Measurements from ENCODE around the gene TNFSF15. TPM values are rescaled to one million over a fixed set of nuclear protein-coding genes. Genes with fewer than 3 reads are reported as not detected.

The TNFSF15 gene
- under 1 TPM; 0.32 to 0.53 (median 0.43) TPM for total RNA-seq

DNA sequence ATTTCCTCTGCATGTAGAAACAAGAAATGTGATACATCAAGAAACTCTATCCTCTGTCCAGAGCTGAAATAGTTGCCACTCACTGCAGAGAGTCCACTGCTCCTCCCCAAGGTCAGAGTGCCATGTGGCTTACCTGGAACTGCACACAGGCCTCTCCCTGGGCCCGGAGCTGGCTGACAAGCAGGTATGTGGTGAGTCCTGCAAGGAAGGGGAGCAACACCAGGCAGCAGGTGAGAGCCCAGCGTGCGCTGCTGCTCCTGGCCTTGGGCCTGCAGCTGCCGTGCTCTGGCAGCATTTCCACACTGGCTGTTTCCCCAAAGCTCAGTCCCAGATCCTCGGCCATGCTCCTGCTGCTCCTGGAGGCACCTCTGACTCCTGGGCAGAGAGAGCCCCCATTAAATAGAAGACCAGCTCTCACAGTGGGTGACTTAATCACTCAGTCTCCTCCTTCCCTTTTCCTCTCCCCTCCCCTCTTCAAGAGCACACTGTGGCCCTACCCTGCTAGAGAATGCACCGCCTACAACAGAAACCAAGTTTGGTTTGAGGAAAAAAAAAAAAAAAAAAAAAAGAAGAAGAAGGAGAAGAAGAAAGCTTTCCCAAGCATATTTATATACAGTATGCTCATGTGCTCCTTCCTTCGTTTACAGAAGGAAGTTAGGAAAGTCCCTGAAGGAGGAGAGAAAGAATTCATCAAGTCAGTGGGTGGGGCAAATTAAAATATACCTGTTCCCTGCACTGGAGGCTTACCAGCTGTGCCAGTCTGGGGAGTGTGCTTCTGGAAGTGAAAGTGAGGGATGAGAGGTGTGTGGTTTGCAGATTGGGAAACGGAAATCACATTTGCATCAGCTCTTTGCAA, at the start of gene TNFSF15:
TSS of gene TNFSF15 (minus strand) at position 370 of the 856 bp plus-strand sequence. CDS start at position 343, 27 bp downstream.
- H3K27me3 Mint-ChIP-seq (ENCODE audit: low read depth): no peaks in the 10 kb centered on the region
- no peaks in the 10 kb centered on the region for H3K36me3 Mint-ChIP-seq (ENCODE audit: insufficient read depth)
- DNase-seq (no peak), ATAC-seq (peak; percentile 67 to 80)
- peak within 1 kb of the TSS; percentile 44 for H3K4me3 Mint-ChIP-seq
- no peaks in the 10 kb centered on the region for H3K9me3 Mint-ChIP-seq
- H3K4me1 Mint-ChIP-seq (ENCODE audit: low read depth): peaks cover 28% of the 10 kb centered on the region

DNA sequence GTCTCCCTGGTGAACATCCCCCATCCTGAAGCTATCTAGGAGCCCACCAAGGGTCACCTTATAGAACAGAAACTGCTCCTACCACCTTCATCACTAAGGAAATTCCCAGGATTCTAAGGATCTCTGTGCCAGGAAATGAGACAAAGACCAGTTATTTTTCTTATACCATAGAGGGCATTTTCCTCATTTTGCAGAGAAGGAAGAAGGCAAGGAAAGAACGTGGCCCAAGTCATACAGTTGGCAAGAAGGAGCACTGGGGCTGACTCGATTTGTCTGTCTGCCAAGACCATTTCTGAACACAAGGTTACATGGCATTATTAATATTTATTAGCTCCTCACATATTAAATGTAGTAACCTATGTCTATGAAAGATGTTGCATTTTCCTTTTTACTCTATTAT, 49.6 kb upstream of the TNFSF15 start:
- H3K4me1 Mint-ChIP-seq (ENCODE audit: low read depth): peaks cover 13% of the 10 kb centered on the region
- H3K9me3 Mint-ChIP-seq: peaks cover 3% of the 10 kb centered on the region
- DNase-seq: no peak
- no peaks in the 10 kb centered on the region for H3K36me3 Mint-ChIP-seq (ENCODE audit: insufficient read depth)
- ATAC-seq: no peak
- no peaks in the 10 kb centered on the region for H3K27me3 Mint-ChIP-seq (ENCODE audit: low read depth)
- no peak overlapping the region for H3K4me3 Mint-ChIP-seq

DNA sequence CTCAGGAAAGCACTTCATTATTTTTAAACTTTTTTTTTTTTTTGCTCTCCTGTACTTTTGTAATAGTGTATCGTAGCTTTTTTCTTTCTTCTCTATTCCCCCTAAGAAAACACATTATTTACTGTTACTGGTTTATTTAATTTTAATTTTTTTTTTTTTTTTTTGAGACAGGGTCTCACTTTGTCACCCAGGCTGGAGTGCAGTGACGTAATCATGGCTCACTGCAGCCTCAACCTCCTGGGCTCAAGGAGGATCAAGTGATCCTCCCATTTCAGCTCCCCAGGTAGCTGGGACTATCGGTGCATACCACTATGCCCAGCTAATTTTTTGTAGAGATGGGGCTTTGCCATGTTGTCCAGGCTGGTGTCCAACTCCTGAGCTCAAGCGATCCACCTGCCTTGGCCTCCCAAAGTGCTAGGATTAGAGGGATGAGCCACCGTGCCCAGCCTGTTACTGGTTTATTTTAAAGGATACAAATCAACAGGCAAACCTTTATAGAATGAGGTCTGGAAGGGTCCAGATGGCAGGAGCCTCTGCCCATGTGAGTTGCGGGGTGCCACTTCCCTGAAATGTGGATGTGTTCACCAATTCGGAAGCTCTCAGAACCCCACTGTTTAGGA, 49.0 kb upstream of the TNFSF15 start:
- ATAC-seq (no peak), DNase-seq (no peak)
- Mint-ChIP-seq H3K27me3 (ENCODE audit: low read depth) (no peaks in the 10 kb centered on the region), H3K4me3 (no peak overlapping the region), H3K4me1 (ENCODE audit: low read depth) (peaks cover 15% of the 10 kb centered on the region), H3K36me3 (ENCODE audit: insufficient read depth) (no peaks in the 10 kb centered on the region), H3K9me3 (peaks cover 3% of the 10 kb centered on the region)

DNA sequence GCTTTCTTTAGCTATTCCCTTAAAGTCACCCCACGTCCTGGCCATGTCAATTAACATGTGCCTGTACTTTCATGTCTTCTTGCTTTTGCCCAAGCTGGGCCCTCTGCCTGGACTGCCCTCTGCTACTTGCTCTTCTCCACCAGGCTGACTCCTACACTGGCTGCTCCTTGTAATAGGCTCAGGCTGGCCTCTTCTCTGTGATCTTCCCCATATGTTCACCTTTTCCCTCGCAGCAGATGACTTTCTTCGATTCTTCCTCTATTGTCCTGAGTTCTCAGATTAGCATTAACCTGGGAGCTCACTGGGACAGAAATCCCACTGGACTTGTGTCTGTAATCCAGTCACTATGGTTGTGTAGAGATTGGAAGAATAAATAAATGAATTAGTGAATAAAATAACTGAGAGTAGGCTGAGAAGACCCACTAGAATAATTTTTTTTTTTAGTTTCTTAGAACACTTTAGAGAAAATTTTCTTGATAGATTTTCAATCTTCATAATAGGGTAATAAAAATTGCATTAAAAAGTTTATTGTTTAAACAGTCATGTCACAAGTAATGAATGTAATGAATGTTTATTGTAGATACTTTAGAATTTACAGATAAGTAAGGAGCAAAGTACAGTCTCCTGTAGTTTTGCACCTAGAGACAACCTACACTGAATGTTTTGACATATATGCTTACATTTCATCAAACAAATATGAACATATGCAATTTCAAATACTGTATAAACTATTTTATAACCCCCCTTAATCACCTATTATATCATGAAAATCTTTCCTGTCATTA, 47.4 kb upstream of the TNFSF15 start:
- Mint-ChIP-seq H3K36me3 (ENCODE audit: insufficient read depth) (no peaks in the 10 kb centered on the region), H3K4me1 (ENCODE audit: low read depth) (peaks cover 15% of the 10 kb centered on the region), H3K27me3 (ENCODE audit: low read depth) (no peaks in the 10 kb centered on the region), H3K9me3 (no peaks in the 10 kb centered on the region), H3K4me3 (no peak overlapping the region)
- DNase-seq: no peak
- ATAC-seq: no peak

DNA sequence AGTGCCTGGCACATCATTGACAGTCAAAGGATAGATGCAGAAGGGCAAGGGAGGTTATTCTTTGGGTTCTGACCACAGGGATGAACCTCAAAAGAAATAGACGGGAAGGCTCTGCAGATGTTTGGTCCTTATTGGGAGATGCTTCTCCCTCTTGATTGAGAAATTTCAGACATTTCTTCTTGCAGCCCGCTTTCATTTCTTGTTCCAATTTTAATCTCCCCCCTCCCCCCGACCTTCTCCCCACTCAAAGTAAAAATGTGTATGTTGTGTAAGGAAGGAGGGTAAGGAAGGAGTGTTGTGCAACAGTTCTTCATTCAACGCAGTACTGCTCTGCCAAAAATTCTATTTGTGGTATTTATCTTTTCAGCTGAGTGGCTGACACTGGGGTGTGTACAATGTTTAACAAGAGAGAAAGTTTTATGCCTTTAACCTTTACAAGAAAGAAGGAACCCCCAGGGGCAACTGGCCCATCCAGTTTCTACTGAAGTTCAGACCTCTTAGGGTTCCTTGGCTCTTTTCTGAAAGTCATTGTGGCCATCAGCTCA, 46.3 kb upstream of the TNFSF15 start:
- DNase-seq: no peak
- ATAC-seq: no peak
- H3K4me1 Mint-ChIP-seq (ENCODE audit: low read depth): peaks cover 15% of the 10 kb centered on the region
- no peaks in the 10 kb centered on the region for H3K27me3 Mint-ChIP-seq (ENCODE audit: low read depth)
- no peak overlapping the region for H3K4me3 Mint-ChIP-seq
- no peaks in the 10 kb centered on the region for H3K36me3 Mint-ChIP-seq (ENCODE audit: insufficient read depth)
- H3K9me3 Mint-ChIP-seq: no peaks in the 10 kb centered on the region

DNA sequence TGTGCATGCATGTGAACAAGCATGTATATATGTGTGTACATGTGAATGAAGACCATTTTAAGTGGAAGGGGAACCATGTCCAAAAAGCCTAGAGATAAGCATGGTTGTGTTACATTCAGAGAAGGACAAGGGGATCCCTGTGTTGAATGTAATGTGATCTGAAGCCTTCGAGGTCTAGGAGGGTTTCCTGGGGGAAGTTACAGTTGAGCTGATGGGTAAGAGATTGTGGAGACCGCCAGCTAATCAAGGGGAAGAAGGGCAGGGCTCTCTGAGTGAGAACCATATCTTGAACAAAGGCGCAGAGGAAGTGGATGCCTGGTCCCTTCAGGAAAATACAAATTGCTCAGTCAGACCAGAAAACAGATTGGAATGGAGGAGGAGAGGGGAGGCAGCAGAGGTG, 45.5 kb upstream of the TNFSF15 start:
- no peak for DNase-seq
- ATAC-seq: no peak
- no peaks in the 10 kb centered on the region for H3K9me3 Mint-ChIP-seq
- no peaks in the 10 kb centered on the region for H3K36me3 Mint-ChIP-seq (ENCODE audit: insufficient read depth)
- peaks cover 15% of the 10 kb centered on the region for H3K4me1 Mint-ChIP-seq (ENCODE audit: low read depth)
- no peak overlapping the region for H3K4me3 Mint-ChIP-seq
- H3K27me3 Mint-ChIP-seq (ENCODE audit: low read depth): no peaks in the 10 kb centered on the region

DNA sequence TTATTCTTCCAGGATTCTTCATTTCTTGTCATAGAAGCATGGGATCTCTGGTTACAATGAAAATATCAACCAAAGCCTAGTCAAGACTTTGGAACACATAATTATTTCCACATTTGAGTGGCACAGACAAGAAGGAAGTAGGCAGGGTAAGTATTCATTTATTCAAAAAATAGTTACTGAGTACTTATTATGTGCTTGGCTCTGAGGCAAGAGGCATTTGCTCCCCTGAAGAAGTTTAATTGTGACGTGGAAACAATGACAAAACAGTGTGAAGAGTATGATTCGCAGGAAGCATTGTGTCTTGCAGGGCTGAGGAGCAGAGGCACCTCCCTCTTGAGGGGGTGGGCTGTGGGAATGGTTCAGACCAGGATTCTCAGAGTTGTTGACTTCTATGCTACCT, 45.0 kb upstream of the TNFSF15 start:
- no peak for DNase-seq
- H3K4me3 Mint-ChIP-seq: no peak overlapping the region
- H3K36me3 Mint-ChIP-seq (ENCODE audit: insufficient read depth): no peaks in the 10 kb centered on the region
- peaks cover 15% of the 10 kb centered on the region for H3K4me1 Mint-ChIP-seq (ENCODE audit: low read depth)
- ATAC-seq: peak; percentile 57 to 59
- no peaks in the 10 kb centered on the region for H3K27me3 Mint-ChIP-seq (ENCODE audit: low read depth)
- H3K9me3 Mint-ChIP-seq: no peaks in the 10 kb centered on the region

DNA sequence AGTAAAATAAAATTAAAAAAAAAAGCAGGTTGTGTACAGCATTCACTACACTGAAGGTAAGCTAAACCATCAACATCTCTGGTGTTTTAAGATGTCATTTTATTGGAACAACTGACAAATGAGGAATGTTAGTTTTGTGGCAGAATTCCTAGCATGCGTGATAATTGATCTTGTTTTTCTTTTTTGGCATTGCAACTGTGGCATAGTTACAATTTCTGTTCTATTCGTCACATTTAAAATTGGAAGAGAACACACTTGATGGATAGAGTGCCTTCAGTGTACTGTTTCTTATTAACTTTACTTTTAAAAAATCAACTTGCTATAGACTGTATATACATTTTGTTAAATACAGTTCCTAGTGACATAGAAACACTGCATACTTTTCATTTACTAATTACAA, 43.6 kb upstream of the TNFSF15 start:
- peaks cover 15% of the 10 kb centered on the region for H3K4me1 Mint-ChIP-seq (ENCODE audit: low read depth)
- no peaks in the 10 kb centered on the region for H3K27me3 Mint-ChIP-seq (ENCODE audit: low read depth)
- H3K9me3 Mint-ChIP-seq: no peaks in the 10 kb centered on the region
- no peak for ATAC-seq
- no peaks in the 10 kb centered on the region for H3K36me3 Mint-ChIP-seq (ENCODE audit: insufficient read depth)
- H3K4me3 Mint-ChIP-seq: no peak overlapping the region
- DNase-seq: no peak

DNA sequence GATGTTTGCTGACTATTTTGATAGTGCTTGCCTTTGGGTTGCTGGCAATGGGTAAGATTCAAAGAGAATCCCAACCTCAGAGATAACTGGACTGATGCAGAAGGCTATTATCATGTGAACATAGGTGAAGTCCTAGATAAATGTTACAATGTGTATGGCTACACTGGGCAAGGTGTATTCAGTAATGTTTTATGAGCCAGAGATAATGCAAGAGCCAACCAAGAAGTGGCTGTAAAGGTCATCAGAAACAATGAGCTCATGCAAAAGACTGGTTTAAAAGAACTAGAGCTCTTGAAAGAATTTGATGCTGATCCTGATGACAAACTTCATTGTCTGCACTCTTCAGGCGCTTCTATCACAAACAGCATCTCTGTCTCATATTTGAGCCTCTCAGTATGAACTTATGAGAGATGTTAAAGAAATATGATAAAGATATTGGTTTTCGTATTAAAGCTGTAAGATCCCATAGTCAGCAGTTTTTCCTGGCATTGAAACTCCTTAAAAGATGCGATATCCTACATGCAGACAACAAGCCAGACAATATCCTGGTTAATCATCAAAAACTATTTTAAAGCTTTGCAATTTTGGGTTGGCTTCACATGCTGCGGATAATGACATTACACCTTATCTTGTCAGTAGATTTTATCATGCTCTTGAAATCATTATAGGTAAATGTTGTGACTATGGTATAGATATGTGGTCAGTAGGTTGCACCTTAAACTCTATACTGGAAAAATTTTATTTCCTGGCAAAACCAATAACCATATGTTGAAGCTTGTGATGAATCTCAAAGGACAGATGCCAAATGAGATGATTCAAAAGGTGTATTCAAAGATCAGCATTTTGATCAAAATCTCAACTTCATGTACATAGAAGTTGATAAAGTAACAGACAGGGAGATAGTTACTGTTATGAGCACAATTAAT, 41.9 kb upstream of the TNFSF15 start:
- Mint-ChIP-seq H3K27me3 (ENCODE audit: low read depth) (no peaks in the 10 kb centered on the region), H3K4me3 (no peak overlapping the region), H3K4me1 (ENCODE audit: low read depth) (peaks cover 15% of the 10 kb centered on the region), H3K9me3 (no peaks in the 10 kb centered on the region), H3K36me3 (ENCODE audit: insufficient read depth) (no peaks in the 10 kb centered on the region)
- ATAC-seq (no peak), DNase-seq (no peak)

DNA sequence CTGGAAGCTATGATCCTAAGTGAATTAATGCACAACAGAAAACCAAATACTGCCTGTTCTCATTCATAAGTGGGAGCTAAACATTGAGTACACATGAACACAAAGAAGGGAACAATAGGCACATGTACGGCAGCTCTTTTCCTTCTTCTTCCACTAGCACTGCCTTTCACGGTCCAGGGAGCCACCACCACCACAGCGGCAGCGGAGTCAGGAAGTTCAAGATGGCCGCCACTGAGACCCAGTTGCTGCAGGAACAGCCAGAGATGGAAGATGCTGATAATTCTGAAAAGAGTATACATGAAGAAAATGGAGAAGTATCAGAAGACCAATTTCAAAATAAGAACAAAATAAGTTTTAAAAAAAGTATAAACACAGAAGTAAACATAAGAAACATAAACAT, 39.5 kb upstream of the TNFSF15 start:
- no peaks in the 10 kb centered on the region for H3K27me3 Mint-ChIP-seq (ENCODE audit: low read depth)
- no peaks in the 10 kb centered on the region for H3K9me3 Mint-ChIP-seq
- DNase-seq: no peak
- no peak for ATAC-seq
- H3K36me3 Mint-ChIP-seq (ENCODE audit: insufficient read depth): no peaks in the 10 kb centered on the region
- peaks cover 2% of the 10 kb centered on the region for H3K4me1 Mint-ChIP-seq (ENCODE audit: low read depth)
- no peak overlapping the region for H3K4me3 Mint-ChIP-seq

DNA sequence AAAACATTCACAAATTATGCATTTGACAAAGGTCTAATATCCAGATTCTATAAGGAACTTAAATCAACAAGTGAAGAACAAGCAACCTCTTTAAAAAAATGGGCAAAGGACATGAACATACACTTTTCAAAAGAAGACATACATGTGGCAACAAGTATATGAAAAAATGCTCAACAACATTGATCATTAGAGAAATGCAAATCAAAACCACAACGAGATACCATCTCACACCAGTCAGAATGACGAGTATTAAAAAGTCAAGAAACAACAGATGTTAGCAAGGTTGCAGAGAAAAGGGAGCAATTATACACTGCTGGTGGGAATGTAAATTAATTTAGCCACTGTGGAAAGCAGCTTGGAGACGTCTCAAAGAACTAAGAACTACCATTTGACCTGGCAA, 38.9 kb upstream of the TNFSF15 start:
- ATAC-seq (no peak), DNase-seq (no peak)
- H3K4me1 Mint-ChIP-seq (ENCODE audit: low read depth): no peaks in the 10 kb centered on the region
- no peaks in the 10 kb centered on the region for H3K27me3 Mint-ChIP-seq (ENCODE audit: low read depth)
- no peaks in the 10 kb centered on the region for H3K9me3 Mint-ChIP-seq
- H3K4me3 Mint-ChIP-seq: no peak overlapping the region
- no peaks in the 10 kb centered on the region for H3K36me3 Mint-ChIP-seq (ENCODE audit: insufficient read depth)

DNA sequence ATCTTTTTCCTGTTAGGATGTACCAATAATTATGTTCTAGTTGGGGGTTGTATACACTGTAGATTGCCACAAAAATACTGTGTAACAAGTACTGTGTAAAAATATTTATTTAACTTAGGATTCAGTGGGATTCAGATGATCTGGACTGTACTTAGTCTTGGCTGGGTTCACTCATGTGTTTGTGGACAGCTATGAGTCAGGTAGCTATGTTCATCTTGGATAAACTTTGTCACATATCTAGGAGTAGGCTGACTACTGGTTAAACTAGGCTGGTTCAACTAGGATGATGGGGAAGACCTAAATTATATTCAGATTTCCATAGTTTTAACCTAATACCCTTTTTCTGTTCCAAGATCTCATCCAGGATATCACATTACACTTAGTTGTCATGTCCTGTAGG, 32.1 kb upstream of the TNFSF15 start:
- Mint-ChIP-seq H3K4me3 (no peak overlapping the region), H3K36me3 (ENCODE audit: insufficient read depth) (no peaks in the 10 kb centered on the region), H3K9me3 (peaks cover 3% of the 10 kb centered on the region), H3K27me3 (ENCODE audit: low read depth) (no peaks in the 10 kb centered on the region), H3K4me1 (ENCODE audit: low read depth) (peaks cover 5% of the 10 kb centered on the region)
- DNase-seq: no peak
- no peak for ATAC-seq

DNA sequence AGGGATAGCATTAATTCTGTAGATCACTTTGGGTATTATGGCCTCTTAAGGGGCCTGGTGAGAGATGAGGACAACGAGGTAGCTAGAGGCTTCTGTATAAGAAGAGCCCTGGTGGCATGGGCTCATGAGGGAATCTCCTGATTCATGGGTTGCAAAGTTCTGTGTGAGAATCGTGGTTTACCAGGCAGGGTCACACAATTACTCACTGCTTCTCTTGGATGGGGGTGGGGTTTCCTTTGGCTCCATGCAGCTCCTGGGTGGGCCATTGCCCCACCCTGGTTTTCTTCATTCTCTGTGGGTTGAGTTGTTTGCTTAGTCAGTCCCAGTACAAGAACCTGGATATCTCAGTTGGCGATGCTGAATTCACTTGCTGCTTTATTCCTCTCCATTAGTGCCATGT, 30.9 kb upstream of the TNFSF15 start:
- no peak for DNase-seq
- H3K4me3 Mint-ChIP-seq: no peak overlapping the region
- ATAC-seq: peak; percentile 69 to 77
- H3K4me1 Mint-ChIP-seq (ENCODE audit: low read depth): peaks cover 5% of the 10 kb centered on the region
- H3K36me3 Mint-ChIP-seq (ENCODE audit: insufficient read depth): no peaks in the 10 kb centered on the region
- H3K9me3 Mint-ChIP-seq: peaks cover 3% of the 10 kb centered on the region
- H3K27me3 Mint-ChIP-seq (ENCODE audit: low read depth): no peaks in the 10 kb centered on the region

All from activated T-cell treated with anti-CD3 and anti-CD28 coated beads, Interleukin-2, amount 50 U/mL, for 4 hours (primary cell).